ENCODE data around the gene ELP4.
"Not testable (repeated sequence)": the region's sequence is repeated elsewhere in the genome, so short reads cannot be mapped to it uniquely, and the experiment has no call there.

ELP4 gene

DNA sequence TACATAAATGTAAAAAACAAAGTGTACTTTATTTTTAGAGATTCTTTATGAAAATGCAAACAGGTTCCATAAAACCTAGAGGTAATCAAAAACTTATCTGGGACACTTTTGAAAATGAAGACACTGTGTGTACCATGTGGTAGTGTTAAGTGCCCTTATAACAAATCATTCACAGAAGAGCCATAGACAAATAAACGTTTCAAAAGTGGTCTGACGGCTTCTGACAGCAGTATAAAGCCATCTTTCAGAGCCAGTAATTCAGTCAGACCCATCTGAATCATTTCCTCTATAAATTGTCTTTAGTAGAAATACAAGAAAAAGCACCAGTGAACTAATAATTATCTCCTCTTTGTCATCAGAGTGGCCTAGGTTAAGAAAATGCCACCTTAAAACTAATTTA, 201.6 kb downstream of the ELP4 start:
- no peak for DNase-seq (ENCODE audit: low read depth)

DNA sequence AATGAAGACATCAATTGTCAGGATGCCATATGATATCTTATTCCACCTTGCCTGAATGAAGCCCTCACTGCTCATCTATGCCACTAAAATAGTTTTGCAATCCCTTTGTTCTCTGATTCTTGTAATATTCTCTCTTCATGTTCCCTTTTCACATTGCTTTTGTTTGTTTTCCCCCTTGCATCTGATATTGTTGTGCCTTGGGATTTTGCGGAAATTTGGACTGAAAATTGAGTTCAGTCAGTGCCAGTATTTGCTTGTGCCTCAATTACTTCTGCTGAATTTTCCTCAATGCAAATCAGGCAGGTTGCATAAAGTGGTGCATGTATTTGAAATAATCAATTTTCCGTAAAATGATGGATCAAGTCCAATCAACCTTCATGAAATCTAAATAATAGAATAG, 203.3 kb downstream of the ELP4 start:
- no peak for DNase-seq (ENCODE audit: low read depth)

- no peak for DNase-seq (ENCODE audit: low read depth)
Observed at GRCh38 chr11:31714840-31715239, 205.3 kb downstream of the ELP4 start.

DNA sequence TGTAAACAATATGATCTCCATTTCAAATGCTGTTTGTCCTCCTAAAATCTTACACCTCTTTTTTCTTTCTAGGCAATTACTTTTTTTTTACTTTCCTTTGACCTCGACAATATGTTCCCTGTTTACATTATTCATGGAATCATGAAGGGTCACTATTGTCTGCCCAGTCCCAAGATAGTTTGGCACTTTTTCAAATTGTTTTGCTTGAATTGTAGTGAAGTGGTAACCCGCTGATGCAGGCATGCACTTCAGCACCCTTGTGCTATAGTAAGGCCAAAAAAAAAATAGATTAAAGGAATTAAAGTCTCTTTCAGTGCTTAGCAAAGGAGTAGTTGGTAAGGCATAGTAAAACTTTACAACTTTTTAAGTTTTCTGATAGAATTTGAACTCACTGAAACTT, 210.7 kb downstream of the ELP4 start:
- no peak for DNase-seq (ENCODE audit: low read depth)

GRCh38 chr11:31720671-31721365, 211.3 kb downstream of the ELP4 start:
- DNase-seq (ENCODE audit: low read depth), result no peak

GRCh38 chr11:31722754-31723153, 213.2 kb downstream of the ELP4 start:
- no peak for DNase-seq (ENCODE audit: low read depth)

DNA sequence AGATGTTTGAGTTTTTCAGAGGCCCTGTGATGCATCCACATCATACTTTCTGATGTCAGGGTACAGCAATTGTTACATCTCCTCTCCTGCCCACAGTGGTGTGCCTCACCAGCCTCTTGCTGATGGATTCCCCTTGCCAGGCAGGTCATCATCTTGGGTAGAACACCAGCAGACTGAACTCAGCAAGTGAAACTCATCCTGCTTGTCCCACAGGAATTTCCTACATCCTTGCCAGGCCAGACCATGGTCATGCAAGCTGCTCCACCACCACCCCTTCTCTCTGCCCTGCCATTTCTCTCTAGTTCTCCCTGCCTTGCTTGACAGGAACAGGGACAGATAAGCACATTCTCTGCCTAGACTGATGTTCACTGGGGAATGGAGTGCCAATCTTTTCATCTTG, 215.6 kb downstream of the ELP4 start:
- DNase-seq (ENCODE audit: low read depth), result no peak

GRCh38 chr11:31728432-31728831, 218.9 kb downstream of the ELP4 start:
- no peak for DNase-seq (ENCODE audit: low read depth)

DNA sequence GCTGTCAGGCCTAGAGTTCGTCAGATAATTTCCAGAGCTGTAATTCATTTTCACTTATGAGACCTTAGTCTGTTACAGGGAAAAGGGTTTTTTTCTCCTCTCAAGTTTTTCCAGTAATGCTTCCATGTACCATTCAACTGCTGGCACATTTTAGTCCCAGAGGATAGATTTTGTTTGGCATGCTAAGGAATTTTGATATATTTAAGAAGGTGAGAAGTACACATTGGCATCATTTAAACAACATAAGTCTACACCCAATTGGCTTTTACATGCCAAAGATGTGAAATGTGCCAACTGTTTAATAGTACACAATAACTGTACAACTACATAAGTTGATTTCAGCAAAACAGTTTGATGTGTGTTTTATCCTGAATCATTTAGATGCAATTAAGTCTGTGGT, 230.6 kb downstream of the ELP4 start:
- DNase-seq (ENCODE audit: low read depth), result no peak

DNA sequence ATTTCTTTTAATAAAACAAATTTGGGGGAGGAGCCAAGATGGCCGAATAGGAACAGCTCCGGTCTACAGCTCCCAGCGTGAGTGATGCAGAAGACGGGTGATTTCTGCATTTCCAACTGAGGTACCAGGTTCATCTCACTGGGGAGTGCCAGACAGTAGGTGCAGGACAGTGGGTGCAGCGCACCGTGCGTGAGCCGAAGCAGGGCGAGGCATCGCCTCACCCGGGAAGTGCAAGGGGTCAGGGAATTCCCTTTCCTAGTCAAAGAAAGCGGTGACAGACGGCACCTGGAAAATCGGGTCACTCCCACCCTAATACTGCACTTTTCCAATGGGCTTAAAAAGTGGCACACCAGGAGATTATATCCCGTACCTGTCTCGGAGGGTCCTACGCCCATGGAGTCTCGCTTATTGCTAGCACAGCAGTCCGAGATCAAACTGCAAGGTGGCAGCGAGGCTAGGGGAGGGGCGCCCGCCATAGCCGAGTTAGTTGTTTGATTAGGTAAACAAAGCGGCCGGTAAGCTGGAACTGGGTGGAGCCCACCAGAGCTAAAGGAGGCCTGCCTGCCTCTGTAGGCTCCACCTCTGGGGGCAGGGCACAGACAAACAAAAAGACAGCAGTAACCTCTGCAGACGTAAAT, 231.3 kb downstream of the ELP4 start:
- not testable (repeated sequence) for DNase-seq (ENCODE audit: low read depth)

DNA sequence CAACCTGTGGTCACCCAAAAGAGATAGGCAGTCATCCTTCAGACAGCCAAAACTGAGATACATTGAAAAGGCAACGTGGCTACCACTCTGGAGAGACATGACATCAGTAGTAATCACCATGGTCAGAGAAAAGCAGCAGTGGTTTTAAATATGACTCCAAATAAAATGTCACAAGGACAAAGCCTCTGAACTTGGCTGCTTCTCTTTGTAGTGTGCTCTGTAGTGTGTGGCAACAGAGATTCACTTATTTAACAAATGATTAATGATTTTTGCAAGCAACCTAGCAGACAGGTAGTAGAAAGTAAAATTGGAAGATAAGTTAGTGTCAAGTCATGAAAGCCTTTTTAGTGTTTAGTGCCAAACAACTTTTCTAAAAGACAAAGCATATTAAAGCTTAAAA, 238.0 kb downstream of the ELP4 start:
- DNase-seq (ENCODE audit: low read depth), result no peak

- no peak for DNase-seq (ENCODE audit: low read depth)
Observed at GRCh38 chr11:31757260-31757835, 247.8 kb downstream of the ELP4 start.

DNA sequence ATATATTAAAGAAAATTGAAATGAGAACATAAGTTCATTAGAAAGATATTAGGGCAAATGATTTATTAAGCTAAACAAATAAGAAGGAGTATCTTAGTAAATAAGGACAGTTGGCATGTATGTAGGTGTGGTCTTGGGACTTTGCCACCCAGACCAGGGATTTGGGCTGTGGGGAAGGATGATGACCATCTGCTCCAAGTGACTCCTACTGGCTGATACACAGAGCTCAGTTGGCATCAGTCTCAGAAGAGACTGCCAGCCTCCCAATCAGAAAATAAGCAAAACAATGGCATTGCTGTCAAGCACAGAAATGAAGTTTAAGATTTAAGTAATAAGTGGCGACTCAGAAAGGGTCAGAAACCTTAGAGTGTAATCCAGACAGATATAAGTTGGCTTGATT, 252.1 kb downstream of the ELP4 start:
- no peak for DNase-seq (ENCODE audit: low read depth)

DNA sequence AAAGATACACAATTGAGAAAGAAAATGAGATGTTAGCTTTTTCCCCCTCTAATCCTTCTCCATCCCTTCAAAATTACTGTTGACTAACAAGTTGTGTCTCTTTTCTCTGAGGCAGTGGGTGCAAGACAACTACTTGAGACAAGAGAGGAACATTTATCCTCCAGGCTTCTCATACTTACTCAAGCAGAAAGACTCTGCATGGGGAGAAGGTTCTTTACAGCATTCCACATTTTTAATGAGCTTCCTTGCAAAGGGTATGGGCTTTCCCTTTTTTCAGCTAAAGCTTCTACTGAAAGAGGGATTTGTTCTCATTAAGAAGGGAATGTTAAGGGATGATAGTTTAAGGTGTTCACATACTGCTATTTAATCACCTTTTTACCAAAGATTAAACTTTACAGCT, 253.7 kb downstream of the ELP4 start:
- no peak for DNase-seq (ENCODE audit: low read depth)

- no peak for DNase-seq (ENCODE audit: low read depth)
Observed at GRCh38 chr11:31764261-31764660, 254.7 kb downstream of the ELP4 start.

DNA sequence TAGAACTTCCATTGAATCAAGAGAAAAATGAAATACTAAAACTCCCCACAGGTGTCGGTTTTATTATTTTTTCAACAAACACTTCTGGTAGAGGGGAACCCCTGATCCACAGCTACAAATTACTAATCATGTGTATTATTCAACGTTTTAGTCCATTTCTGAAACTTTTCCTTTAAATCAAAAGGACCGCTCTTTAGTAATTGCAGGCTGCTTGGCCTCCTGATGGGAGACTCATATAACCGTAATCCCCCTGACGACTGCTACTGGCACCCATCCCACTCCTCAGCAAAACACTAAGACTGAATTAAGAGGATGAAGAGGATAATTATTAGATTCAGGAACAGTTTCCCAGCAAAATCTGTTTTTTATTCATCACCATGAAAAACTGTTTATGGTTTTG, 255.2 kb downstream of the ELP4 start:
- no peak for DNase-seq (ENCODE audit: low read depth)

DNA sequence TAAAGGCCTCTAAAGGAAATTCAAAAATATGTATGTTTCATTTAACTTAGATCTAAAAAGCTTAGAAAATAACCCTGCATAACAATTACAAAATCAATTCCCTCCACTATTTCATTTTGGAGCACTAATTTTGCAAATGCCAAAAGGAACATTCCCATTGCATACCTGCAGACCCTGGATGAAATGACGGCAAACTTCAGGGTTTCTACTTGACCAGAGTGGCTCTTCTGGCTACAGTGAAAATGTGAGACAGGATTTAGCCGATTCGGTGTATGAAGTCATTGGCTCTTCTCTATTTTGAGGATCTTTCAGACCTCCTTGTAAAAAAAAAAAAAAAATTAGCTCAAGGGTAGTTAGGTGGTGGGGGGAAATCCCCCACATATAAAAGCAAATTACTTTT, 257.5 kb downstream of the ELP4 start:
- DNase-seq (ENCODE audit: low read depth), result no peak

DNA sequence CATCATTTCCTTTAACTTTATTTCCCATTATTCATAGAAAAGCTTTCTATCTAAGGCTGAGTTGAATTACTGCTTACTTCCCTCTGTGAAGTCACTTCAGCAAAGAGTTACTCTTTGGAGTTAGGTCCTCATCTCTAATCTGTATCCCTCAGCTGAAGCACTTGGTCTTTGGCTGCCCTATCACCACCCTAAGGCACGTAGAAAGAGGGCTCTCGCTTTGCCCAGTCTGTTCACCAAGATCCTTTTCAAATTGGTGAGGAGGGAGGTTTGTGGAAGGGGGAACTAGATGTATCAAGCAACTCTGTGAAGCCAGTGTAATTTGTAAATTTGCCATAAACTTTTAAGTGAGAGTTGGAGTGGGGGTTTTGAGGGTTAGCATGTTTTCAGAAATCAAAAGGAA, 258.1 kb downstream of the ELP4 start:
- no peak for DNase-seq (ENCODE audit: low read depth)

DNA sequence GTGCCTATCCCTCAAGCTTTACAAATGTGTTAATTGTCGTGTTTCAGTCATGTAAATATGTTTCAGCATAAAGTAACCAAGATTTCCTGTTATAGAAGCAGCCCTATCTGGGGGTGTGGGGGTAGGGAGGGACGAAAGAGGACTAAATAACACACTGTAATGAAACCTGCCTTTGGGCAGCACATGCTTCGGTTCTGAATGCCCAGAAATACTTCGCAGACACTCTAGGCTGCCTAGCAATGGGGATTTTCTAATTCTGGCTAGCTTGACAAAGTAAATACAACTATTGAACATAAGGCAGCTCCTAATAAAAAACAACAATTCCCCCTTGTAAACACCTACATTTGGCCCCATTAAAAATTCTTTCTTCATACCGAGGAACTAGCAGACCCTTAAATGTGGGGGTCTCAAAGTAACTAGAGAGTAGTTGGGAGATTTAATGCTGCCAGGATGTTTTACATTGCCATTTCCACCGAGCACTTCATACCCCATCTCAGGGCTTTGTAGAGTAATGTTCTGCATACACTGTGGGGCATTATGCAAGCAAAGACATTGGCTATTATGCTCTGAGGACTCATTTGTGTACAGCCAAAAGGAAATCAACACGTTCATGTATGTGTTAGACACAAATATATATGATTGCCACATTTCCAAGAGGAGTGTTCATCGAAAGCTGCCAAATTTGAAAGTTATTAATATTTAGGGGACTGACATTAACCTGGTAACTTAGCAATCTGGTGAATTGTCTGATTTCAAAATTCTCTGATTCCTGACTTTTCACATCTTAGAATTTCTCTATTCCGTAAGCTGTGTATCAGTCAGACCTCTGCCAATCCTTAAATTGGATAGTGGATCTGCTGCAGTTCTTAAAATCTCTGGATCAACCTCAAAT, 259.4 kb downstream of the ELP4 start:
- DNase-seq (ENCODE audit: low read depth), result no peak

GRCh38 chr11:31770011-31770700, 260.6 kb downstream of the ELP4 start:
- no peak for DNase-seq (ENCODE audit: low read depth)

DNA sequence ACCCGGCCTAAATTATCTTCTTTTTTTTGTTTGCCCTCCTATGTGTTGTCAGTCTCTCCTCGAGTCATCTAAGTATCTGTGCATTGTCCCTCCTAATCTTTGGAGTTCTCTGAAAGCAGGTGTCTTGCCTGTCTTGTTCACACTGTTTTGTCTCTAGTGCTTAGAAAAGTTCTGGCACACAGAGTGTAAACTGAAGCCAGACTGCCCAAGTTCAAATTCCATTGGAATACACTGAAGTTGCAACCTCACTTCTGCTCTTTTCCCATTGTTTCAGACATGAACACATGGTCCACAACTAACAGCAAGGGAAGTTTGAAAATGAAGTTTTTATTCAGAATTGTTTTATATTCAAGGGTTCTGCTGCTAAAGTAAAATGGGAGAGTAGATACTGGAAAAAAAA, 262.8 kb downstream of the ELP4 start:
- DNase-seq (ENCODE audit: low read depth), result no peak

DNA sequence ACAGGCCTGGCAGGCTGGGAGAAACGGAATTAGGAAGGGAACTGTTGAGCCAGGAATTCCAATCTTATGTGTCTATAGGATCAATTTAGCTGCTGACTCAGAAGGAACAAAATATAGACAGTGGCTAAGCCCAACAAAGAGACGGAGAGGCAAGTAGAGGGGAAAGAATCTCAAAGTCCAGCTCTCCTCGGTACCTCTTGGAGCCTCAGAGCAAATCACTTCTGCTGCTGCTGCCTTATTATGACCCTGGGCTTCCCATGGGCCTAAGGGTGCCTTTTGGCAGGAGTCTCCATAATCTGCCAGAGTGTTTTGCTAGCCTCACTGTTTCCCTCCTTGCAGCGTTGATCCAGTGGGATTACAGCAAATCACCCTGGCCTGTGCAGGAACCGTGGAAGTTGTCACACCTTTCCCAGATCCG, 269.8 kb downstream of the ELP4 start:
- DNase-seq (ENCODE audit: low read depth), result peak; percentile 40
